Transverse colon (tissue), 4 donors: Measurements from ENCODE around the gene SLC22A23. TPM values are rescaled to one million over a fixed set of nuclear protein-coding genes. Genes with fewer than 3 reads are reported as not detected.

Experiments used
- DNase-seq: peaks from one replicate; pipeline ENCODE4 v3.0.0-alpha.2; 2019
- H3K27ac ChIP-seq, 4 donors: fragments of 200-600 bp; sonication (generic); 2 replicates each; pipeline ENCODE4 v1.5.1; 2016 to 2018; ENCODE audit warnings: inconsistent platforms in 4 of 4
- H3K27me3 ChIP-seq: fragments of 200-600 bp; sonication (generic); 2 replicates; pipeline ENCODE4 v1.5.1; 2017; ENCODE audit warnings: inconsistent platforms
- H3K36me3 ChIP-seq, 4 donors: fragments of 200-600 bp; sonication (generic); 2 replicates each; pipeline ENCODE4 v1.5.1; 2017 to 2019; ENCODE audit warnings: inconsistent platforms in 4 of 4
- H3K4me1 ChIP-seq, 4 donors: fragments of 200-600 bp; sonication (generic); 2 replicates each; pipeline ENCODE4 v1.5.1; 2017 to 2020; ENCODE audit warnings: inconsistent platforms in 4 of 4
- H3K4me3 ChIP-seq, 4 donors: fragments of 200-600 bp; sonication (generic); 1 replicate in 1 of 4; 2 replicates in 3 of 4; pipeline versions ENCODE4 v1.5.1 to v1.6.1; 2017 to 2019; ENCODE audit warnings: inconsistent platforms in 4 of 4
- H3K9me3 ChIP-seq, 2 donors: fragments of 200-600 bp; sonication (generic); 2 replicates each; pipeline ENCODE4 v1.5.1; 2017 to 2019; ENCODE audit warnings: inconsistent platforms in 2 of 2
- EP300 ChIP-seq: sonication (generic); formaldehyde crosslinking; IDR thresholded peaks from one replicate; pipeline ENCODE4 v1.6.1; 2017; ENCODE audit warnings: antibody characterized with exemption, low read depth
- POLR2A ChIP-seq: fragments of 450-650 bp; IDR thresholded peaks from one replicate; pipeline ENCODE4 v1.6.1; 2016; ENCODE audit warnings: antibody characterized with exemption, mild to moderate bottlenecking, moderate library complexity
- POLR2AphosphoS5 ChIP-seq, 3 donors: sonication (generic); formaldehyde crosslinking; IDR thresholded peaks; one replicate each; pipeline ENCODE4 v1.6.1; 2016; ENCODE audit warnings: antibody characterized with exemption in 3 of 3
- WGBS, 2 donors: methylation state at CpG; one replicate each; pipeline ENCODE4 v1.1.5; 2018; ENCODE audit warnings: low coverage in 1 of 2; 5-methylcytosine and 5-hydroxymethylcytosine counted together
- in situ Hi-C, 4 donors: fragments of 200-750 bp; cut with MboI; loops; one replicate each; pipeline versions ENCODE4 v1.15.0 to v1.15.1; 2017; ENCODE audit warnings: low sequenced_read_pairs in 3 of 4, low pct_ligation_motif_present in 1 of 4, low pct_unique_long_range_greater_than_20kb in 1 of 4
- intact Hi-C: fragments of 100-400 bp; cut with DNase I; formaldehyde crosslinking; loops from one replicate; pipeline ENCODE4 v1.15.1; 2023; ENCODE audit warnings: low total_unique reads
- total RNA-seq, 4 donors: library from RNA; depleted of rRNA; stranded (reverse); fragments of >200 nt; gene quantifications; one replicate each; pipeline ENCODE4 v1.1.0, GENCODE V29; 2016
- TF ChIP-seq, protein P1 (sequence below), 5 experiments: fragments of 200-600 bp in 3 of 5; fragments of 450-650 bp in 2 of 5; sonication (generic) in 3 of 5; IDR thresholded peaks; 1 replicate in 2 of 5; 2 replicates in 3 of 5; pipeline ENCODE4 v1.5.1; 2016 to 2017; ENCODE audit warnings: antibody characterized with exemption in 5 of 5, inconsistent platforms in 3 of 5, mild to moderate bottlenecking in 2 of 5, moderate library complexity in 1 of 5

Gene SLC22A23
- total RNA-seq, 4 donors from 2014 or later: 96.1 to 161 (median 117) TPM

DNA sequence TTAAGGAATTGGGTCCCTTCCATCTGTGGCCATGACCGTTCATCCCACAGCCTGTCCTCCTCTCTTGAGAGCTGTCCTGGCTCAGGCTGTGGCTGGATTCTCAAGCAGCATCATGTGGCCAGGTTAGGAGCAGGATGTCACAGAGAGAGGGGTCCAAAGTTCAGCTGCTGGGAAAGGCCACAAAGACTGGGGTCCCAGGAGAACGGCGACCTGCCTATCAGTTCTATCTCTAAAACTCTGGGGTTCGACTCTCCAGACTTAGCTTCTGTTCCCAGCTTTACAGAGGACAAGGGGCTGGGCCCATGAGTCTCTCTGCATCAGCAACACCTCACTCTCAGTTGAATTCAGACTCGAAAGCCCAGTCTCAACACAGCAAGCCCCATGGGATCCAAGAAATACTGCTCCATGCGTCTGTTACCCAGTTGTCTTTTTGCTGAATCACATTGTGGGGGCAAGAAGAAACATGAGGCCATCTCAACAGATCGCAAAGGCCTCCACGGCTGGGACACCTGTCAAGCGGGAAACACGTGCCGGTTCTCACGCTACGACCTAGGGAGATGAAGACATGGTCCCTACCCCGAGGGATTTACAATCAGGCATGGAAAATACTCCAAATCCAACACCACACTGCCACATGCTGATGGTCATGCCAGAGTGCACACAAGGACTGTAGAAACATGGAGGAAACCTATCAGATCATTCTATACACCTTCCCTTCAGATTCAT, 95.4 kb downstream of the SLC22A23 start:
- 84% methylated on average over 14 of the region's 14 CpGs; no CpG with 5 or more reads in 1 of the 2 donors for WGBS, 2 donors
- in situ Hi-C loops (no loop called here), intact Hi-C loops (no loop called here)
- Histone ChIP-seq H3K9me3 (no peaks in the 10 kb centered on the region), H3K27me3 (no peaks in the 10 kb centered on the region), H3K4me1 (peaks cover 17 to 55% (median 34%) of the 10 kb centered on the region in 4 donors), H3K27ac (no peak overlapping the region), H3K36me3 (no peaks in the 10 kb centered on the region), H3K4me3 (no peak overlapping the region)
- no peak for TF ChIP-seq POLR2A
- DNase-seq: no peak

- Histone ChIP-seq H3K27me3 (no peaks in the 10 kb centered on the region), H3K27ac (no peak overlapping the region), H3K4me3 (no peak overlapping the region), H3K36me3 (no peaks in the 10 kb centered on the region), H3K9me3 (no peaks in the 10 kb centered on the region), H3K4me1 (peaks cover 20 to 59% (median 39%) of the 10 kb centered on the region in 4 donors)
- intact Hi-C loops: no loop called here
- WGBS, 2 donors: 93% methylated on average over 16 of the region's 16 CpGs; no CpG with 5 or more reads in 1 of the 2 donors
- TF ChIP-seq EP300 (no peak), POLR2A (no peak)
- TF ChIP-seq, protein P1, sequence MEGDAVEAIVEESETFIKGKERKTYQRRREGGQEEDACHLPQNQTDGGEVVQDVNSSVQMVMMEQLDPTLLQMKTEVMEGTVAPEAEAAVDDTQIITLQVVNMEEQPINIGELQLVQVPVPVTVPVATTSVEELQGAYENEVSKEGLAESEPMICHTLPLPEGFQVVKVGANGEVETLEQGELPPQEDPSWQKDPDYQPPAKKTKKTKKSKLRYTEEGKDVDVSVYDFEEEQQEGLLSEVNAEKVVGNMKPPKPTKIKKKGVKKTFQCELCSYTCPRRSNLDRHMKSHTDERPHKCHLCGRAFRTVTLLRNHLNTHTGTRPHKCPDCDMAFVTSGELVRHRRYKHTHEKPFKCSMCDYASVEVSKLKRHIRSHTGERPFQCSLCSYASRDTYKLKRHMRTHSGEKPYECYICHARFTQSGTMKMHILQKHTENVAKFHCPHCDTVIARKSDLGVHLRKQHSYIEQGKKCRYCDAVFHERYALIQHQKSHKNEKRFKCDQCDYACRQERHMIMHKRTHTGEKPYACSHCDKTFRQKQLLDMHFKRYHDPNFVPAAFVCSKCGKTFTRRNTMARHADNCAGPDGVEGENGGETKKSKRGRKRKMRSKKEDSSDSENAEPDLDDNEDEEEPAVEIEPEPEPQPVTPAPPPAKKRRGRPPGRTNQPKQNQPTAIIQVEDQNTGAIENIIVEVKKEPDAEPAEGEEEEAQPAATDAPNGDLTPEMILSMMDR (IDR thresholded peaks at IDR 0.05): no peak
- in situ Hi-C loops: no loop called here
- DNase-seq: no peak
These were observed 96.2 kb downstream of the SLC22A23 start for GRCh38 chr6:3360727-3361045.

DNA sequence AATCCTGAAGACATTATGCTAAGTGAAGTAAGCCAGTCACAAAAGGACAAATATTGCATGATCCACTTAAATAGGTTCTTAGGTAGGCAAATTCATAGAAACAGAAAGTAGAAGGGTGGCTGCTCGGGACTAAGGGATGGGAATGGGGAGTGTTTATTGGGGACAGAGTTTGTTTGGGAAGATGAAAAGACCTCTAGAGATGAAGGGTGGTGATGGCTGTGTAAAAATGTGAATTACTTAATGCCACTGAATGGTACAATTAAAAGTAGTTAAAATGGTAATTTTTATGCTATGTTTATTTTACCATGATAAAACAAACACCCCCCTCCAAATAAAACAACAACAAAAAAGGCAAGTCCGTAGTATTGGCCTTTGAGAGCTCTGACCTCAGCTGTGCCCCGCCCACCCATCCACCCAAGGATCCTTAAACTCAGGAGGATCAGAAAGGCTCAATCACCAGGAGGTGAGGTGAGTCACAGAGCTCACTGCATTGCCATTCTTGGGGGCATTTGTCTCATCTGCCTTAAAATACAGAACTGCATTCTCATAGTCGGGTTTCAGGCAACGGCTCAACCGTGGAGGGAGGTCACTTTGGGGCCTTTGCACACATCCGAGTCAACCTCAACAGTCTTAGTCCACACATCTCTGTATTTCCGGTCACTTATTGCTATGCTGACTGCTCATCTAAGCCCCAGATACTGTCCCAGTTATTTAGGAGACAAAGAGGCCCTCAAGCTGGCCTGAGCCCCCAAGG, 96.7 kb downstream of the SLC22A23 start:
- no peak for DNase-seq
- H3K27me3 ChIP-seq: no peaks in the 10 kb centered on the region
- 65 to 77% methylated on average over 3 to 8 of the region's 8 CpGs for WGBS, 2 donors
- no peaks in the 10 kb centered on the region for H3K36me3 ChIP-seq
- intact Hi-C loops: loop anchor here (10.0 kb wide), 1 partner anchor 95 kb away; the partner anchor contains the start of gene SLC22A23
- no peak overlapping the region for H3K4me3 ChIP-seq
- H3K4me1 ChIP-seq: peaks cover 26 to 60% (median 42%) of the 10 kb centered on the region in 4 donors
- in situ Hi-C loops: no loop called here
- no peaks in the 10 kb centered on the region for H3K9me3 ChIP-seq
- TF ChIP-seq EP300 (no peak), POLR2A (no peak), POLR2AphosphoS5 (IDR thresholded peaks at IDR 0.05) (no peak)
- TF ChIP-seq, protein P1 (IDR thresholded peaks at IDR 0.05): no peak
- no peak overlapping the region for H3K27ac ChIP-seq

DNA sequence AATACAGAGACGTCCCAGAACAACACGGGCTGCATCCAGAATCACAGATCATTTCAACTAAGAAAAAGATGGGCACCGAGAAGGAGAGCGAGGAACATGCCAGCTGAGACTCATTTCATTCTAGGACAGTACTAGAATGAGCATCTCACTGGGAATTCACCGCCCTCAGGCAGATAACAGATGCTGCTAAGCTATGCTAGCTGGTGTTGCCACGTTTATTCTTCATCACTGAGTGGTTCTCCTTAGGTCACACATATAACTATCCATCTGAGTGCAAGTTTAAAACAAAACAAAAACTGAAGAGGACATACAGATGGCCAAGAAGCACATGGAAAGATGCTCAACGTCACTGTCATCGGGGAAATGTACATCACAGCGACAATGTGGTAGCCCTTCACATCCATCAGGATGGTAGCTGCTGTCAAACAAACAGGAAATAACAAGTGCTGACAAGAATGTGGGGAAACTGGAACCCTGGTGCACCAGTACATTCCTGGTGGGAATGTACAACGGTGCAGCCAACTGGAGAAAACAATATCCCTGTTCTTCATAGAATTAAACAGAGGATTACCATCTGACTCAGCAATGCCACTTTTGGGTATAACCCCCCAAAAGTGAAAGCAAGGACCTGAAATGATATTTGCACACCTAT, 97.6 kb downstream of the SLC22A23 start:
- Histone ChIP-seq H3K36me3 (no peaks in the 10 kb centered on the region), H3K27ac (no peak overlapping the region), H3K9me3 (no peaks in the 10 kb centered on the region), H3K27me3 (no peaks in the 10 kb centered on the region), H3K4me1 (peaks cover 26 to 62% (median 49%) of the 10 kb centered on the region in 4 donors), H3K4me3 (no peak overlapping the region)
- TF ChIP-seq POLR2AphosphoS5 (IDR thresholded peaks at IDR 0.05) (no peak), POLR2A (no peak), EP300 (no peak)
- TF ChIP-seq, protein P1 (IDR thresholded peaks at IDR 0.05): no peak
- in situ Hi-C loops: no loop called here
- WGBS, 2 donors: 62 to 70% methylated on average over 6 to 10 of the region's 10 CpGs
- intact Hi-C loops: loop anchor here (10.0 kb wide), 1 partner anchor 96 kb away; the partner anchor contains the start of gene SLC22A23
- no peak for DNase-seq
